ENCODE measurements around the gene MACROD2.

GRCh38 chr20:14604143-14604542 lies 608.8 kb downstream of the MACROD2 start:
- TF ChIP-seq POLR2AphosphoS5 (IDR thresholded peaks at IDR 0.05) (no peak), CTCF (IDR thresholded peaks at IDR 0.05) (no peak)
